Left ventricle myocardium inferior (tissue), 1 donor: ENCODE results near the gene ADAD1. TPM values are rescaled to one million over a fixed set of nuclear protein-coding genes. Genes with fewer than 3 reads are reported as not detected.
"Not testable (repeated sequence)": the region's sequence is repeated elsewhere in the genome, so short reads cannot be mapped to it uniquely, and the experiment has no call there.

Experiments used
- DNase-seq: peaks from one replicate; pipeline ENCODE4 v3.0.0-alpha.2; 2020
- H3K27ac ChIP-seq: fragments of 200-600 bp; replicated peaks from 2 replicates; pipeline ENCODE4 v1.8.0; 2021
- H3K27me3 ChIP-seq: fragments of 200-600 bp; 2 replicates; pipeline ENCODE4 v1.8.0; 2021; ENCODE audit warnings: low read depth
- H3K36me3 ChIP-seq: fragments of 200-600 bp; 2 replicates; pipeline ENCODE4 v1.8.0; 2021
- H3K4me1 ChIP-seq: fragments of 200-600 bp; 2 replicates; pipeline ENCODE4 v1.8.0; 2021
- H3K4me3 ChIP-seq: fragments of 200-600 bp; 2 replicates; pipeline ENCODE4 v1.8.0; 2021; ENCODE audit warnings: mild to moderate bottlenecking, moderate library complexity
- H3K9me3 ChIP-seq: fragments of 200-600 bp; replicated peaks from 2 replicates; pipeline ENCODE4 v1.8.0; 2021
- intact Hi-C: fragments of 100-400 bp; cut with micrococcal nuclease; formaldehyde crosslinking; loops from one replicate; pipeline ENCODE4 v1.11.0; 2022
- total RNA-seq: library from RNA; stranded (reverse); fragmentation: NEBNext Ultra II Directional; extraction: Animal tissue kit (Norgen Biotek cat#: 25700); gene quantifications from one replicate; pipeline ENCODE4 v1.2.1, GENCODE V29; 2021
- TF ChIP-seq, protein P1 (sequence below): fragments of 200-600 bp; IDR thresholded peaks from 2 replicates; pipeline ENCODE4 v1.8.0; 2021; ENCODE audit warnings: antibody characterized with exemption, mild to moderate bottlenecking, borderline replicate concordance
- donor health status: DM: no; HTN: yes; CAD: no; lungs with severe emphysema.

Gene ADAD1
- total RNA-seq, 1 donor from 2014 or later: not detected

DNA sequence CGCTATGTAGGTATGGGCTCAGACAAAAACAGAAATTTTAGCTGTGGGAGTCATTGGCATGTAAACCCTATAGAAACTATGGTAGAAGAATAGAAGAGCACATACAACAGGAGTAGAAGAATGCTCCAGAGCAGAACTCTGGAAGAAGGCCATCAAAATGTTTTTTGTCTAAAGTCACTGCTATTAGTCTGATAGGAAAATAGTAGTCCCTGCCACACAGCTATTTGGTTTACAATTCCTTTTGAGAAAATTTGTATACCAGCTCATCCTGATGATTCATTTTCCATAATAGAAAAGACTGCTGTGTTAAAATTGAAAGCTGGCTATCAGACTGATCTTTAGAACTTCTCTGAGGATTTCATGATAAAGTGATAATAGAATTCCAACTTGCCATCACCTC is 32.8 kb upstream of the ADAD1 start:
- Histone ChIP-seq H3K27ac (no peak overlapping the region), H3K9me3 (no peaks in the 10 kb centered on the region), H3K36me3 (peaks cover 80% of the 10 kb centered on the region), H3K27me3 (no peaks in the 10 kb centered on the region), H3K4me3 (no peak overlapping the region), H3K4me1 (no peaks in the 10 kb centered on the region)
- intact Hi-C loops: no loop called here
- no peak for DNase-seq
- TF ChIP-seq, protein P1, sequence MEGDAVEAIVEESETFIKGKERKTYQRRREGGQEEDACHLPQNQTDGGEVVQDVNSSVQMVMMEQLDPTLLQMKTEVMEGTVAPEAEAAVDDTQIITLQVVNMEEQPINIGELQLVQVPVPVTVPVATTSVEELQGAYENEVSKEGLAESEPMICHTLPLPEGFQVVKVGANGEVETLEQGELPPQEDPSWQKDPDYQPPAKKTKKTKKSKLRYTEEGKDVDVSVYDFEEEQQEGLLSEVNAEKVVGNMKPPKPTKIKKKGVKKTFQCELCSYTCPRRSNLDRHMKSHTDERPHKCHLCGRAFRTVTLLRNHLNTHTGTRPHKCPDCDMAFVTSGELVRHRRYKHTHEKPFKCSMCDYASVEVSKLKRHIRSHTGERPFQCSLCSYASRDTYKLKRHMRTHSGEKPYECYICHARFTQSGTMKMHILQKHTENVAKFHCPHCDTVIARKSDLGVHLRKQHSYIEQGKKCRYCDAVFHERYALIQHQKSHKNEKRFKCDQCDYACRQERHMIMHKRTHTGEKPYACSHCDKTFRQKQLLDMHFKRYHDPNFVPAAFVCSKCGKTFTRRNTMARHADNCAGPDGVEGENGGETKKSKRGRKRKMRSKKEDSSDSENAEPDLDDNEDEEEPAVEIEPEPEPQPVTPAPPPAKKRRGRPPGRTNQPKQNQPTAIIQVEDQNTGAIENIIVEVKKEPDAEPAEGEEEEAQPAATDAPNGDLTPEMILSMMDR: no peak

DNA sequence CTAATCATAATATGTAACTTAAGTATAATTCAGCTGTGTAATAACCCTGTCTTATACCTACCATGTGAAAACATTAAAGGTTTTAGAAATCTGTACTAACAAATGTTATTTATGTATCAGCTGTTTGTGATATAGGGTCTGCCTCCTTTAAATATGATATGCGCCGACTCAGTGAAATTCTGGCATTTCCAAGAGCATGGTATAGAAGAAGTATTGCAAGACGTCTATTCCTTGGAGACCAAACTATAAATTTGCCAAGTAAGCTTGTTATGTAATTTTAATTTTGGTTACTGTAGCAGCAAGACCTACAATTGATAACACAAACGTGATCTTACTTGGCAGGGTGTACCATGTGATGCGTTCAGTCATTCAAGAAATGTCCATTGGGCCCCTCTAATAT is 32.3 kb upstream of the ADAD1 start:
- Histone ChIP-seq H3K27ac (no peak overlapping the region), H3K4me3 (no peak overlapping the region), H3K36me3 (peaks cover 85% of the 10 kb centered on the region), H3K9me3 (no peaks in the 10 kb centered on the region), H3K4me1 (no peaks in the 10 kb centered on the region), H3K27me3 (no peaks in the 10 kb centered on the region)
- TF ChIP-seq, protein P1: no peak
- no peak for DNase-seq
- intact Hi-C loops: no loop called here

DNA sequence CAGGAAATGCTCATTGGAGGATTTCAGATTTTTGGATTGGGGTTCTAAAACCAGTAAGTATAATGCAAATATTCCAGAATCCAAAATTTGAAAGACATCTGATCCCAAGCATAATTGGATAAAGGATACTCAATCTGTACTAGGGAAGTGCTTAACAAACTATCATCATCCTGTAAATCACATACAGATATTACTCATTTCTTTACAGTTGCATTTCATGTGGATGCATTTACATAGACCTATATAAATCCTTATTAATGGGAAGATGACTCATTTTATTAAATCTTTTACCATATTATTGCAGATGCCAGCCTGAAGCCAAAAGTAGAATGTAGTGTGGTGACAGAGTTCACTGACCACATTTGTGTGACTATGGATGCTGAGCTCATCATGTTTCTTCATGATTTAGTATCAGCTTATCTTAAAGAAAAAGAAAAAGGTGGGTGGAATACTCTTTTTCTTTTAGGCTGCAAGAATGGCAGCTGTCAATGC is 22.4 kb upstream of the ADAD1 start:
- H3K27ac ChIP-seq: no peak overlapping the region
- peaks cover 96% of the 10 kb centered on the region for H3K36me3 ChIP-seq
- TF ChIP-seq, protein P1: no peak
- no peaks in the 10 kb centered on the region for H3K4me1 ChIP-seq
- no peak for DNase-seq
- no peaks in the 10 kb centered on the region for H3K9me3 ChIP-seq
- intact Hi-C loops: no loop called here
- H3K4me3 ChIP-seq: no peak overlapping the region
- no peaks in the 10 kb centered on the region for H3K27me3 ChIP-seq

DNA sequence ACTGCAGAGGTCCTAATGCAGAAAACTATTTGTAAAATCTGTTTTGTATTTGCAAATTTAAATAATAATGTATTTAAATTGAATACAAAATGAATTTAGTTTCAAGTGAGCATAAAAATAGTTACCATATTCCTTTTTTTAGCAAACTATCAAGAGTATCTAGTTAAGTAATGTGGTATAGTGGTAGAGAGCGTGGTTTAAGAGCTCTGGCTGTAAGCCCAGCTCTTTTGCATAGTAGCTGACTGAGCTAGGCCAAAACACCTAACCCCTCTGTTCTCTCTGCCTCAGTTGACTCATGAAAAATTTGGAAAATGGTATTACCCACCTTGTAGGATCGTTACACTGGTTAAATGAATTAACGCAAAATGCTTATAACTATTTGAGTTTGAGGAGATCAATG is 18.1 kb upstream of the ADAD1 start:
- H3K36me3 ChIP-seq: peaks cover 71% of the 10 kb centered on the region
- H3K4me3 ChIP-seq: no peak overlapping the region
- TF ChIP-seq, protein P1: no peak
- no peaks in the 10 kb centered on the region for H3K4me1 ChIP-seq
- intact Hi-C loops: no loop called here
- H3K9me3 ChIP-seq: peaks cover 12% of the 10 kb centered on the region
- no peak for DNase-seq
- H3K27me3 ChIP-seq: no peaks in the 10 kb centered on the region
- no peak overlapping the region for H3K27ac ChIP-seq

DNA sequence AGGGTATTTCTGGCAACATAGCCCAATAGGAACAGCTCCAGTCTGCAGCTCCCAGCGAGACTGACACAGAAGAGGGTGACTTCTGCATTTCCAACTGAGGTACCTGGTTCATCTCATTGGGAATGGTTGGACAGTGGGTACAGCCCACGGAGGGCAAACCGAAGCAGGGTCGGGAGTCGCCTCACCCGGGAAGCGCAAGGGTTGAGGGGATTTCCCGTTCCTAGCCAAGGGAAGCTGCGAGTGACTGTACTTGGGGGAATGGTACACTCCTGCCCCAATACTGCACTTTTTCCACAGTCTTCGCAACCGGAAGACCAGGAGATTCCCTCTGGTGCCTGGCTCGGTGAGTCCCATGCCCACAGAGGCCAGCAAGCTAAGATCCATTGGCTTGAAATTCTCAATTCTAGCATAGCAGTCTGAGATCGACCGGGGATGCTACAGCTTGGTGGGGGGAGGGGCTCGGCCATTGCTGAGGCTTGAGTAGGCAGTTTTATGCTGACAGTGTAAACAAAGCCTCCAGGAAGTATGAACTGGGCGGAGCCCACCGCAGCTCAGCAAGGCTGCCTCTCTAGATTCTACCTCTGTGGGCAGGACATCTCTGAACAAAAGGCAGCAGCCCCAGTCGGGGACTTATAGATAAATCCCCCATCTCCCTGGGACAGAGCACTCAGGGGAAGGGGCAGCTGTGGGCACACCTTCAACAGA is 14.0 kb upstream of the ADAD1 start:
- H3K27ac ChIP-seq: no peak overlapping the region
- intact Hi-C loops: no loop called here
- no peaks in the 10 kb centered on the region for H3K27me3 ChIP-seq
- H3K36me3 ChIP-seq: peaks cover 31% of the 10 kb centered on the region
- H3K9me3 ChIP-seq: peaks cover 51% of the 10 kb centered on the region
- TF ChIP-seq, protein P1: no peak
- H3K4me1 ChIP-seq: no peaks in the 10 kb centered on the region
- no peak overlapping the region for H3K4me3 ChIP-seq
- DNase-seq: no peak

DNA sequence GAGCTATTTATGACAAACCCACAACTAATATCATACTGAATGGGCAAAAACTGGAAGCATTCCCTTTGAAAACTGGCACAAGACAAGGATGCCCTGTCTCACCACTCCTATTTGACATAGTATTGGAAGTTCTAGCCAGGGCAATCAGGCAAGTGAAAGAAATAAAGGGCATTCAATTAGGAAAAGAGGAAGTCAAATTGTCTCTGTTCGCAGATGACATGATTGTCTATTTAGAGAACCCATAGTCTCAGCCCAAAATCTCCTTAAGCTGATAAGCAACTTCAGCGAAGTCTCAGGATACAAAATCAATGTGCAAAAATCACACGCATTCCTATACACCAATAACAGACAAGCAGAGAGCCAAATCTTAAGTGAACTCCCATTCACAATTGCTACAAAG is 10.0 kb upstream of the ADAD1 start:
- DNase-seq, intact Hi-C loops: not testable (repeated sequence)
- H3K9me3 ChIP-seq: peaks cover 51% of the 10 kb centered on the region

More for the DNA sequence above, 10.0 kb upstream of the ADAD1 start:
- not testable (repeated sequence) for H3K27ac ChIP-seq, H3K4me3 ChIP-seq, H3K4me1 ChIP-seq, H3K27me3 ChIP-seq, H3K36me3 ChIP-seq
